WERI-Rb-1 (cell line): ENCODE data around the gene TMX1.

Experiments used
- DNase-seq: peaks from one replicate; pipeline ENCODE4 v3.0.0-alpha.2; 2020
- H3K27ac ChIP-seq: fragments of 250-450 bp; sonication (Bioruptor Pico); 2 replicates; pipeline ENCODE4 v1.5.1; 2020; ENCODE audit warnings: mild to moderate bottlenecking, moderate library complexity
- H3K27me3 ChIP-seq: fragments of 250-450 bp; sonication (Bioruptor Pico); 2 replicates; pipeline ENCODE4 v1.5.1; 2021; ENCODE audit warnings: mild to moderate bottlenecking, low read depth, moderate library complexity; ENCODE audit not compliant: insufficient read depth, severe bottlenecking
- H3K36me3 ChIP-seq: fragments of 250-450 bp; sonication (Bioruptor Pico); 2 replicates; pipeline ENCODE4 v1.5.1; 2020; ENCODE audit warnings: mild to moderate bottlenecking, moderate library complexity
- H3K4me3 ChIP-seq: 2 replicates; pipeline ENCODE4 v1.5.1; 2011; ENCODE audit warnings: low read depth, mild to moderate bottlenecking, control low read depth, low read length
- H3K9me3 ChIP-seq: fragments of 250-450 bp; sonication (Bioruptor Pico); 2 replicates; pipeline ENCODE4 v1.5.1; 2021; ENCODE audit warnings: mild to moderate bottlenecking, moderate library complexity; ENCODE audit not compliant: severe bottlenecking
- TF ChIP-seq, protein P1 (sequence below): IDR thresholded peaks from 2 replicates; pipeline ENCODE4 v1.5.1; 2011; ENCODE audit warnings: low read depth, mild to moderate bottlenecking, control low read depth, inconsistent platforms, low read length

The TMX1 gene

DNA sequence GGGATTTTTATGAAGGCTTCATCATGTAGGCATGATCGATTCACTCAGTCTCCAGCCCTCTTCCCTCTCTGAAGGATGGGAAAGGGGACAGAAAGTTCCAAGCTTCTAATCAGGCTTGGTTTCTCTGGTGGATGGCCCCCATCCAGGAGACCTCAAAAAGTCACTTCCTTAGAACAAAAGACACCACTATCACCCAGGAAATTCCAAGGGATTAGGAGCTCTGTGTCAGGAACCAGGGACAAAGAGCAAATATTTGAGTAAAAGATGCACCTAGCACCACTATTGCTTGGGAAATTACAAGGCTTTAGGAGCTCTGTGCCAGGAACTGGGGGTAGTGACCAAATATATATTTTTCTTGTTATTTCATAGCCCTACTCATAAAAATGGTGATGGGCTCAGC is 33.6 kb upstream of the TMX1 start:
- TF ChIP-seq, protein P1, sequence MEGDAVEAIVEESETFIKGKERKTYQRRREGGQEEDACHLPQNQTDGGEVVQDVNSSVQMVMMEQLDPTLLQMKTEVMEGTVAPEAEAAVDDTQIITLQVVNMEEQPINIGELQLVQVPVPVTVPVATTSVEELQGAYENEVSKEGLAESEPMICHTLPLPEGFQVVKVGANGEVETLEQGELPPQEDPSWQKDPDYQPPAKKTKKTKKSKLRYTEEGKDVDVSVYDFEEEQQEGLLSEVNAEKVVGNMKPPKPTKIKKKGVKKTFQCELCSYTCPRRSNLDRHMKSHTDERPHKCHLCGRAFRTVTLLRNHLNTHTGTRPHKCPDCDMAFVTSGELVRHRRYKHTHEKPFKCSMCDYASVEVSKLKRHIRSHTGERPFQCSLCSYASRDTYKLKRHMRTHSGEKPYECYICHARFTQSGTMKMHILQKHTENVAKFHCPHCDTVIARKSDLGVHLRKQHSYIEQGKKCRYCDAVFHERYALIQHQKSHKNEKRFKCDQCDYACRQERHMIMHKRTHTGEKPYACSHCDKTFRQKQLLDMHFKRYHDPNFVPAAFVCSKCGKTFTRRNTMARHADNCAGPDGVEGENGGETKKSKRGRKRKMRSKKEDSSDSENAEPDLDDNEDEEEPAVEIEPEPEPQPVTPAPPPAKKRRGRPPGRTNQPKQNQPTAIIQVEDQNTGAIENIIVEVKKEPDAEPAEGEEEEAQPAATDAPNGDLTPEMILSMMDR, result no peak
- H3K27ac ChIP-seq, result no peak overlapping the region
- no peaks in the 10 kb centered on the region for H3K9me3 ChIP-seq
- no peak for DNase-seq
- no peaks in the 10 kb centered on the region for H3K36me3 ChIP-seq
- H3K27me3 ChIP-seq, result no peaks in the 10 kb centered on the region
- no peak overlapping the region for H3K4me3 ChIP-seq

DNA sequence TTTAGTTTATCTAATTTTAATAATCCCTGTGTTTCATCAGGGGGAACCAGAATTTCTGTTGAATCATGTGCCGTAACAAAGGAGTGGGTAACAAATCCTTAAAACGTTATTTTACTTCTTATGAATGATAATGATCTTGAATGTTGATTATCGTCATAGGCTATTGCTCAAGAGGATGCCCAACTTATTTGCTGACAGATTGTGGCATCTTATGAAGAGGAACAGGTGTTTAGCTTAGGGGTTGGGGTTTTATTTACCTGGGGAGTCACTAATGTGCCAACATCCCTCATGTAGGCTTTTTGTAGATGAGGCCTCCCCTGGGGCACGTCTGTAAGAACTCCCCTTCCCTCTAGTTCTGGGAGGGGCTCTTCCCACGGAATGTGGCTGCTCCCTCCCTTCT is 32.4 kb upstream of the TMX1 start:
- TF ChIP-seq, protein P1, result no peak
- DNase-seq, result no peak
- Histone ChIP-seq H3K27ac (no peak overlapping the region), H3K36me3 (no peaks in the 10 kb centered on the region), H3K27me3 (no peaks in the 10 kb centered on the region), H3K4me3 (no peak overlapping the region), H3K9me3 (no peaks in the 10 kb centered on the region)

DNA sequence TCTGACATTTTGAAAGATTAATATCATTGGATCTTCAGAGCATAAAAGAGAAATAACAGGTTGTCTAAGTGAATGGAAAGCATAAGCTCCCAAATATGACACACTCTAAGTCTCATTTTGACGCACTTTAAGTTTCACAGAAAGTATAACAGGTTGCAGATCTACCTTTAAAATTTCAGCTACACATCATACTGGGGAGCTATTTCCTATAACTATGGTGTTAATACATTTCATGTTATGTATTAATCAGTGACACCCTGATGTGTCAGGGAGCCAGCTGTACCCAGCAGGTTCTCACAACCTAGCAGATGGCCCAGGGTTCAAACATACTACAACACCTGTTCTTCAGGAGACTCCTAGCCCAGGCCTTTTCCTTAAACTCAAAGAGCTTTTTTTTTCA is 31.1 kb upstream of the TMX1 start:
- TF ChIP-seq, protein P1, result no peak
- Histone ChIP-seq H3K27me3 (no peaks in the 10 kb centered on the region), H3K36me3 (no peaks in the 10 kb centered on the region), H3K4me3 (no peak overlapping the region), H3K27ac (no peak overlapping the region), H3K9me3 (no peaks in the 10 kb centered on the region)
- DNase-seq, result no peak

DNA sequence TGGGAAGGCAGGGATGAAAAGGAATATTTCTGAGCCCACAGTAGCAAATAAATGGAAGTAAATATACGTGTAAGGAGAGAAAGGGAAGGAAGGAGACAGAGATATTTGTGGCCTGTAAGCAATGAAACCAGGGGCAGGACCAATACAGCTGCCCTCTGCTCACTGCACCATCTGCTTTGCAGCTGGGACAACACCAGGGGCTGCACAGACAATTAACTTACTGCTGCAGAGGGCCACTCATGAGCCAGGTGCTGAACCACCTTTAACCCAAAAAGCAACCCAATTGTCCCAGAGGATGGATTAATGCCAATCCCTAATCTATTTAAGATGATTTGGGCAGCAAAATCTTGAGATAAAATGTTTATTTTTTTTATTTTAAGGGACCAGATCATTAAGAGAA is 30.6 kb upstream of the TMX1 start:
- Histone ChIP-seq H3K27ac (no peak overlapping the region), H3K4me3 (no peak overlapping the region), H3K9me3 (no peaks in the 10 kb centered on the region), H3K36me3 (no peaks in the 10 kb centered on the region), H3K27me3 (no peaks in the 10 kb centered on the region)
- TF ChIP-seq, protein P1, result no peak
- no peak for DNase-seq

DNA sequence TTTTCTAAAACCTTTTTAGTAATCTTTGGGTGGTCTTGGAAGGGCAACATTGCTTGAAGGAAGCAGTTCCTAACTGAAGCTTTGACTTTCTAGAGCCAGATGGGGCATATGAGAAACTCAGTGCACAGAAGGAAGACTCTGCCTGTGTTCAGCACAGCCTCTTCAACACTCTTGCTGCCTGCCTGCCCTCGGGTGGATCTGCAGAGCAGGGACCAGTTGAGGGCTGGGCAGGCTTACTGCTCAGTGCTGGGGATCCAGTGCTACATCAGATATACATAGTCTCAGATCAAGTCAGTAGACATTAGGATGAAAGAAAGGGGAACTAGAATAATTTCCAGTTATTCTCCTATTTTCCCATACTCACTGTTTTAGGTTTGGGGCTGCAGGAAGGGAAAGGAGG is 29.5 kb upstream of the TMX1 start:
- no peak overlapping the region for H3K27ac ChIP-seq
- TF ChIP-seq, protein P1, result no peak
- no peaks in the 10 kb centered on the region for H3K36me3 ChIP-seq
- no peak overlapping the region for H3K4me3 ChIP-seq
- H3K27me3 ChIP-seq, result no peaks in the 10 kb centered on the region
- no peaks in the 10 kb centered on the region for H3K9me3 ChIP-seq
- DNase-seq, result no peak

DNA sequence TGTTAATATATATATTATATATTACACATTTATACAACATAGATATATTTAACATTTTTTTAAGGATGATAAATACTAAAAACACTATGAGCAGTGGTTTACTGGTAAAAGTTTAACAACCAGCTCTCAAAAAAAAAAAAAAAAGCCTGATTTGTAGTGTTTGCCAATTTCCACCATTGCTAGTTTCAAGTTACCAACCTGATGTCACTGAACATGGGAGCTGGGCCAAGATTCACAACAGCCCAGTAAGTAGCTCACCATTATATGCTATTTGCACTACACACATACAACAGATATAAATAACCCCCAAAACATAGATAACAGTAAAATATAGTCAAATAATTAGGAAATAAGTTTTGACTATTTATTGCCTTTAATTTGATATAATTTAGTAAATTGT is 28.9 kb upstream of the TMX1 start:
- no peaks in the 10 kb centered on the region for H3K36me3 ChIP-seq
- no peaks in the 10 kb centered on the region for H3K9me3 ChIP-seq
- DNase-seq, result no peak
- no peaks in the 10 kb centered on the region for H3K27me3 ChIP-seq
- TF ChIP-seq, protein P1, result no peak
- H3K27ac ChIP-seq, result no peak overlapping the region
- no peak overlapping the region for H3K4me3 ChIP-seq
